Chondrocyte (in vitro differentiated cells): ENCODE measurements around the gene TTC32. TPM values are rescaled to one million over a fixed set of nuclear protein-coding genes. Genes with fewer than 3 reads are reported as not detected.

Experiments used
- DNase-seq: peaks from one replicate; pipeline ENCODE4 v3.0.0; 2021; ENCODE audit warnings: mixed read lengths, low spot score
- H3K27ac Mint-ChIP-seq: one replicate; pipeline ENCODE4 v1.8.0; 2021; ENCODE audit warnings: mild to moderate bottlenecking, moderate library complexity, mixed read lengths; ENCODE audit not compliant: unreplicated experiment
- H3K27me3 Mint-ChIP-seq: 2 replicates; pipeline ENCODE4 v1.8.0; 2021; ENCODE audit warnings: low read depth, mixed read lengths
- H3K36me3 Mint-ChIP-seq: 2 replicates; pipeline ENCODE4 v1.8.0; 2021; ENCODE audit warnings: low read depth, mixed read lengths
- H3K4me1 Mint-ChIP-seq: 2 replicates; pipeline ENCODE4 v1.8.0; 2021; ENCODE audit warnings: low read depth, mild to moderate bottlenecking, mixed read lengths
- H3K4me3 Mint-ChIP-seq: one replicate; pipeline ENCODE4 v1.8.0; 2021; ENCODE audit warnings: mild to moderate bottlenecking, moderate library complexity, mixed read lengths; ENCODE audit not compliant: unreplicated experiment
- H3K9me3 Mint-ChIP-seq: 2 replicates; pipeline ENCODE4 v1.8.0; 2021; ENCODE audit warnings: low read depth, mixed read lengths
- CTCF ChIP-seq: fragments of 200-600 bp; sonication (generic); IDR thresholded peaks from 2 replicates; pipeline ENCODE4 v1.5.0; 2021; ENCODE audit warnings: antibody characterized with exemption, mild to moderate bottlenecking, moderate library complexity
- total RNA-seq: library from RNA; stranded (reverse); gene quantifications from 3 replicates; pipeline ENCODE4 v1.2.1, GENCODE V29; 2021

The TTC32 gene
- total RNA-seq, 1 donor from 2014 or later = 6.7 TPM

DNA sequence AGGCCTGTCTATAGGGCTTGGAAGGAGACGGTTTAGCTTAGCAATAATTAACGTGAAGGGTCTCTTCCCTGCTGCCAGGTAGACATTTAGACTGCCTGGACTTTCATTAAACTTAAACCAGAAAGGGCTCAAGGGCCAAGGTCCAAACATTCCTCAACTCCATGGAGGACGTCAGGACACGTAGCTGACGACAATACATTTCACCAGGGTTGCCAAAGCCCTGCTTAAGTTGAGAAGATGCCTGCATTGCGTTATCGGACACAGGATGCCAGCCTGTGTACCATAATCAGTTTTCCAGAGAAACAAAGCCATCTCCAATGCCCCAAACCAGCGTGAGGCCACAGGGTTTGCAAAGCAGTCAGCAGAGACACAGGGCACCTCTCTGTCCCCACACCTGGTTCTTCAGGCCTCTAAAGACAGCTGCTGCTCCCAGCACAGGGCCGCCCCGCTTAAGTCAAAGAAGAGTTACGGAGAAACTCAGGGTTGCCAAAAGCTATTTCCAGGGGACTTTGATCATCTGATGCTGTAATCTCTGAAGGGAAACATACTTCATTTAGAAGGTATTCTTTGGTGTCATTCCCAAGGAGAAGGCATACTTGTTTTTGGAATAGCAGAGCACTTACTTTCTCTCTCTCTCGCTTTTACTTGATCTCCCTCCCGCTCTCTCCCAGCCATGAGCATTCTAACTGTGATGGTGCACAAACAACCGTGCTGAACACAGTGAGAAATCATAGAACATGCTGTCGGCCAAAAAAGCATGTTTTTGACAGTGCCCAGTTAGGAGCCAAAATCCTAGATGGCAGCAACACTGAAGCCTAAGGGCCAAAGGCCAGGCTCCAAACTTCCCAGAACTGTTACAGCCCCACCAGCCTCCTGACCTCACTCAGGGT is 46.0 kb downstream of the TTC32 start:
- TF ChIP-seq CTCF = no peak
- Mint-ChIP-seq H3K9me3 (no peaks in the 10 kb centered on the region), H3K4me3 (no peak overlapping the region), H3K36me3 (peaks cover under 1% of the 10 kb centered on the region), H3K4me1 (peaks cover 26% of the 10 kb centered on the region), H3K27ac (no peak overlapping the region), H3K27me3 (no peaks in the 10 kb centered on the region)
- DNase-seq = no peak

DNA sequence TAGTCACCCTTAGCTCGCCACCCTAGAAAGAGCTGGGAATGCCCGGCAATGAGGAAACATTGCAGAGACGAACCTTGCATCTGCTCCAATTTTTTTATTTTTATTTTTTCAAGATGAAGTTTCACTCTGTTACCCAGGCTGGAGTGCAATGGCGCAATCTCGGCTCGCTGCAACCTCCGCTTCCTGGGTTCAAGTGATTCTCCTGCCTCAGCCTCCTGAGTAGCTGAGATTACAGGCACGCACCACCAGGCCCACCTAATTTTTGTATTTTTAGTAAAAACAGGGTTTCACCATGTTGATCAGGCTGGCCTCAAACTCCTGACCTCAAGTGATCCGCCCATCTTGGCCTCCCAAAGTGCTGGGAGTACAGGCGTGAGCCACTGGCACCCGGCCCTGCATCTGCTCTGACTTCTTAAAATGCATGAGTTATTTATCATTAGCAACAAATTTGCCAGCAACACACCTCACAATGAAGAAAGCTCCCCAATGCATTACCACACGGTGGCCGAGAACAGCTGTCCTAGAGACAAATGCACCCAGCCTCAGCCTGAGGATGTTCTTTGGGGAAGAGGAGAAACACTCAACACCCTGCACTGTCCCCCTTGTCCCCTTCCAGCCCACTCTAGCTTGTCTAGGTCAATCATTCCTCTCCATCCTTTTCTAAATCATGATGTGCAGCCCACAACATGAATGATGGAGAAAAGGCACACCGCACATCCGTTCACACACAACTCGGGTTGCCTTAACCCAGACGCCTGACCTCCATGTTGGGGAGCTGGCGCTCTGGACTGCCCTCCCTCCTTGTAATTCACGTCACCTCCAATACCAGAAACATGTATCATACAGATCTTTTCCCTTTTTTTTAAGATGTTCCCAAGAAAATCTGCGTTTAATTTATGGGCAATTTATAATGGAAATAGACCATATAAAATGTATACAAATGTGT is 46.9 kb downstream of the TTC32 start:
- no peak overlapping the region for H3K27ac Mint-ChIP-seq
- no peaks in the 10 kb centered on the region for H3K36me3 Mint-ChIP-seq
- peaks cover 20% of the 10 kb centered on the region for H3K4me1 Mint-ChIP-seq
- no peaks in the 10 kb centered on the region for H3K9me3 Mint-ChIP-seq
- DNase-seq = no peak
- H3K27me3 Mint-ChIP-seq = no peaks in the 10 kb centered on the region
- H3K4me3 Mint-ChIP-seq = no peak overlapping the region
- TF ChIP-seq CTCF = no peak

- DNase-seq = no peak
- no peaks in the 10 kb centered on the region for H3K27me3 Mint-ChIP-seq
- peak; percentile 61 for TF ChIP-seq CTCF
These were observed 50.6 kb downstream of the TTC32 start for GRCh38 chr2:19851116-19851695.

DNA sequence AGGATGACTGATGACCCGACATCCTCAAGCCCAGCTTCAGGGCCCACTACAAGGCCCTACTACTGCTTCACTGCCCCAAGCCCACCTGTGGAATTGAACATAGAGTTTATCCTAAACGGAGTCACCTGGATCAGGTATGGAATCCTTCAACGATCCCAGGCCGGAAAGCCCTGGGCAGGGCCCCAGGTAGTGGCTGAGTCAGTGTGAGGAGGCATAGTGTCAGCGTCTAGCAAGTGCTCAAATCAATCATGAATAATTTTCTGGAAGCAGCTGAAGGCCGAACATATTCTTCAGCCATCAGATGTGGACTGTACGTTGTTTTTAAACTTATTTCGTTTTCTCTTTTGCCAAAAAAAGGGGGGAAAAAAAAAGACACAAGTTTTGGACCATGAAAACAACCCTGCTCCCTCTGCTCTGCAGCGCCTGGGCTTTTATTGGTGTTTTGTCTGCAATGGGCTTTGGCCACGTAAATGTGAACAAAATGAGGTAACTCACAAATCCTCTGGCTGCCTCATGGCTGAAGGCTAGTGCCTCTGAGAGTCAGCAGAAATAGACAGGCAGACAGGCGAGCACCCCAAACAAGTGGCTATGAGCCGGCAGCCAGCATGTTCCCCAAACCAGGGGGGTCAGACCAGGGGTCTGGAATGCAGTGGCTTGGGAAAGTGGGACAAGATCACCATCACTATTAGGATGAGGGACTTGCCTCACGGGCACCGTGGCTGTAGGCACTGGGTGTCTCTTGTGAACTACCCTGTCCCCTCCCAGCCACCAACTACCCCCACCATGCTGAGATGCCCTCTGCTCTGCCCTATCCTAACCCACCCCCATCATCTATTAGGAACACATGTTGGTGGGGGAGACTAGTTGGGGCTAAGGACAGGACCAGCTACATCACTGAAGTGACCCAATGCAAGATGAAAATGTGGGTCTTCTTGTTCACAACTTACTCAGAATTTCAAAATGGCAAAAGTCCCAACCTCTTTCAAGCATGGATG is 51.4 kb downstream of the TTC32 start:
- no peaks in the 10 kb centered on the region for H3K4me1 Mint-ChIP-seq
- H3K4me3 Mint-ChIP-seq = no peak overlapping the region
- H3K36me3 Mint-ChIP-seq = no peaks in the 10 kb centered on the region
- TF ChIP-seq CTCF = no peak
- no peaks in the 10 kb centered on the region for H3K27me3 Mint-ChIP-seq
- H3K9me3 Mint-ChIP-seq = no peaks in the 10 kb centered on the region
- H3K27ac Mint-ChIP-seq = no peak overlapping the region
- no peak for DNase-seq

More at GRCh38 chr2:19851116-19851695, 50.6 kb downstream of the TTC32 start:
- peaks cover 7% of the 10 kb centered on the region for H3K4me1 Mint-ChIP-seq
- H3K36me3 Mint-ChIP-seq = no peaks in the 10 kb centered on the region
- no peaks in the 10 kb centered on the region for H3K9me3 Mint-ChIP-seq
- H3K27ac Mint-ChIP-seq = no peak overlapping the region
- no peak overlapping the region for H3K4me3 Mint-ChIP-seq
